Activated naive CD8-positive, alpha-beta T cell (primary cell): Measurements from ENCODE around the gene HDDC2.

Experiments
- H3K27ac Mint-ChIP-seq: one replicate; pipeline ENCODE4 v1.8.0; 2021; ENCODE audit warnings: mixed read lengths
- H3K27me3 Mint-ChIP-seq: one replicate; pipeline ENCODE4 v1.8.0; 2021; ENCODE audit warnings: mixed read lengths
- H3K36me3 Mint-ChIP-seq: one replicate; pipeline ENCODE4 v1.8.0; 2021; ENCODE audit warnings: mixed read lengths
- H3K4me1 Mint-ChIP-seq: one replicate; pipeline ENCODE4 v1.8.0; 2021; ENCODE audit warnings: low read depth, mixed read lengths
- H3K4me3 Mint-ChIP-seq: one replicate; pipeline ENCODE4 v1.8.0; 2021; ENCODE audit warnings: mild to moderate bottlenecking, mixed read lengths
- H3K9me3 Mint-ChIP-seq: one replicate; pipeline ENCODE4 v1.8.0; 2021; ENCODE audit warnings: low read depth, mixed read lengths

HDDC2 gene

GRCh38 chr6:125301435-125302391 is at the start of gene HDDC2:
HDDC2 (minus strand) TSS chr6:125301967; CDS start chr6:125301932, 35 bp downstream.
- peaks cover 27% of the 10 kb centered on the region for H3K36me3 Mint-ChIP-seq
- peak within 1 kb of the TSS; percentile 98 for H3K27ac Mint-ChIP-seq
- no peaks in the 10 kb centered on the region for H3K27me3 Mint-ChIP-seq
- H3K4me1 Mint-ChIP-seq: peaks cover 55% of the 10 kb centered on the region
- peak within 1 kb of the TSS; percentile 98 for H3K4me3 Mint-ChIP-seq
- no peaks in the 10 kb centered on the region for H3K9me3 Mint-ChIP-seq

GRCh38 chr6:125346926-125347563 is 45.3 kb upstream of the HDDC2 start:
- H3K4me3 Mint-ChIP-seq: no peak overlapping the region
- no peaks in the 10 kb centered on the region for H3K36me3 Mint-ChIP-seq
- no peaks in the 10 kb centered on the region for H3K27me3 Mint-ChIP-seq
- H3K4me1 Mint-ChIP-seq: peaks cover 2% of the 10 kb centered on the region
- no peaks in the 10 kb centered on the region for H3K9me3 Mint-ChIP-seq
- H3K27ac Mint-ChIP-seq: no peak overlapping the region

- Mint-ChIP-seq H3K36me3 (no peaks in the 10 kb centered on the region), H3K4me1 (peaks cover 2% of the 10 kb centered on the region), H3K27me3 (no peaks in the 10 kb centered on the region), H3K27ac (no peak overlapping the region), H3K9me3 (no peaks in the 10 kb centered on the region), H3K4me3 (no peak overlapping the region)
These were observed 44.6 kb upstream of the HDDC2 start for GRCh38 chr6:125346201-125346925.

GRCh38 chr6:125341460-125341859 is 39.7 kb upstream of the HDDC2 start:
- Mint-ChIP-seq H3K36me3 (no peaks in the 10 kb centered on the region), H3K4me3 (no peak overlapping the region), H3K27ac (no peak overlapping the region), H3K9me3 (no peaks in the 10 kb centered on the region), H3K4me1 (peaks cover 2% of the 10 kb centered on the region), H3K27me3 (peaks cover 5% of the 10 kb centered on the region)

- no peaks in the 10 kb centered on the region for H3K4me1 Mint-ChIP-seq
- H3K27ac Mint-ChIP-seq: no peak overlapping the region
- no peaks in the 10 kb centered on the region for H3K36me3 Mint-ChIP-seq
- H3K9me3 Mint-ChIP-seq: no peaks in the 10 kb centered on the region
- peaks cover 7% of the 10 kb centered on the region for H3K27me3 Mint-ChIP-seq
- H3K4me3 Mint-ChIP-seq: no peak overlapping the region
These were observed 39.2 kb upstream of the HDDC2 start for GRCh38 chr6:125340991-125341390.

- Mint-ChIP-seq H3K36me3 (no peaks in the 10 kb centered on the region), H3K27me3 (peaks cover 13% of the 10 kb centered on the region), H3K27ac (no peak overlapping the region), H3K4me1 (no peaks in the 10 kb centered on the region), H3K4me3 (no peak overlapping the region), H3K9me3 (no peaks in the 10 kb centered on the region)
These were observed 38.5 kb upstream of the HDDC2 start for GRCh38 chr6:125340175-125340835.

- Mint-ChIP-seq H3K36me3 (no peaks in the 10 kb centered on the region), H3K4me1 (no peaks in the 10 kb centered on the region)
These were observed 37.9 kb upstream of the HDDC2 start for GRCh38 chr6:125339653-125340052.

GRCh38 chr6:125338381-125338780 is 36.6 kb upstream of the HDDC2 start:
- Mint-ChIP-seq H3K36me3 (no peaks in the 10 kb centered on the region), H3K9me3 (no peaks in the 10 kb centered on the region)

More at GRCh38 chr6:125339653-125340052, 37.9 kb upstream of the HDDC2 start:
- no peaks in the 10 kb centered on the region for H3K9me3 Mint-ChIP-seq
- peaks cover 17% of the 10 kb centered on the region for H3K27me3 Mint-ChIP-seq
- no peak overlapping the region for H3K4me3 Mint-ChIP-seq
- H3K27ac Mint-ChIP-seq: no peak overlapping the region

GRCh38 chr6:125337706-125338105 is 35.9 kb upstream of the HDDC2 start:
- no peaks in the 10 kb centered on the region for H3K4me1 Mint-ChIP-seq
- H3K27ac Mint-ChIP-seq: no peak overlapping the region
- peaks cover 24% of the 10 kb centered on the region for H3K27me3 Mint-ChIP-seq
- no peaks in the 10 kb centered on the region for H3K9me3 Mint-ChIP-seq
- no peak overlapping the region for H3K4me3 Mint-ChIP-seq
- no peaks in the 10 kb centered on the region for H3K36me3 Mint-ChIP-seq

More at GRCh38 chr6:125338381-125338780, 36.6 kb upstream of the HDDC2 start:
- Mint-ChIP-seq H3K27ac (no peak overlapping the region), H3K4me3 (no peak overlapping the region), H3K4me1 (no peaks in the 10 kb centered on the region), H3K27me3 (peaks cover 19% of the 10 kb centered on the region)

GRCh38 chr6:125332664-125333063 is 30.9 kb upstream of the HDDC2 start:
- Mint-ChIP-seq H3K9me3 (no peaks in the 10 kb centered on the region), H3K27me3 (peaks cover 23% of the 10 kb centered on the region), H3K4me1 (no peaks in the 10 kb centered on the region), H3K36me3 (no peaks in the 10 kb centered on the region), H3K4me3 (no peak overlapping the region), H3K27ac (no peak overlapping the region)

- H3K4me1 Mint-ChIP-seq: no peaks in the 10 kb centered on the region
These were observed 23.8 kb upstream of the HDDC2 start for GRCh38 chr6:125325586-125325985.

GRCh38 chr6:125323376-125323775 is 21.6 kb upstream of the HDDC2 start:
- H3K27ac Mint-ChIP-seq: no peak overlapping the region
- H3K27me3 Mint-ChIP-seq: peaks cover 4% of the 10 kb centered on the region
- no peaks in the 10 kb centered on the region for H3K36me3 Mint-ChIP-seq
- no peak overlapping the region for H3K4me3 Mint-ChIP-seq
- no peaks in the 10 kb centered on the region for H3K9me3 Mint-ChIP-seq
- H3K4me1 Mint-ChIP-seq: no peaks in the 10 kb centered on the region

More at GRCh38 chr6:125325586-125325985, 23.8 kb upstream of the HDDC2 start:
- Mint-ChIP-seq H3K4me3 (no peak overlapping the region), H3K27me3 (peaks cover 4% of the 10 kb centered on the region), H3K36me3 (no peaks in the 10 kb centered on the region), H3K9me3 (no peaks in the 10 kb centered on the region), H3K27ac (no peak overlapping the region)

- H3K9me3 Mint-ChIP-seq: no peaks in the 10 kb centered on the region
These were observed 14.9 kb upstream of the HDDC2 start for GRCh38 chr6:125316621-125317020.

GRCh38 chr6:125315548-125315947 is 13.8 kb upstream of the HDDC2 start:
- Mint-ChIP-seq H3K9me3 (no peaks in the 10 kb centered on the region), H3K27ac (no peak overlapping the region), H3K27me3 (peaks cover 4% of the 10 kb centered on the region), H3K4me1 (no peaks in the 10 kb centered on the region), H3K36me3 (no peaks in the 10 kb centered on the region), H3K4me3 (no peak overlapping the region)

More at GRCh38 chr6:125316621-125317020, 14.9 kb upstream of the HDDC2 start:
- H3K27ac Mint-ChIP-seq: no peak overlapping the region
- H3K4me3 Mint-ChIP-seq: no peak overlapping the region
- no peaks in the 10 kb centered on the region for H3K4me1 Mint-ChIP-seq
- peaks cover 2% of the 10 kb centered on the region for H3K27me3 Mint-ChIP-seq
- no peaks in the 10 kb centered on the region for H3K36me3 Mint-ChIP-seq
